H1 (cell line): ENCODE data around the gene SMIM44. TPM values are rescaled to one million over a fixed set of nuclear protein-coding genes. Genes with fewer than 3 reads are reported as not detected.
"Not testable (repeated sequence)": the region's sequence is repeated elsewhere in the genome, so short reads cannot be mapped to it uniquely, and the experiment has no call there.

Experiments
- CTCF ChIA-PET: fragments of 300-600 bp; sonication (Branson Sonifier 250); formaldehyde crosslinking; loops from one replicate; lab custom pipeline; 2021; ENCODE audit not compliant: partially characterized antibody; lab: Charles Lee
- POLR2A ChIA-PET: fragments of 300-600 bp; sonication (Branson Sonifier 250); formaldehyde crosslinking; loops from one replicate; lab custom pipeline; 2021; ENCODE audit warnings: inconsistent platforms; ENCODE audit not compliant: partially characterized antibody; lab: Charles Lee
- DNase-seq, 2 experiments: peaks; one replicate each; pipeline versions ENCODE4 v3.0.0 to v3.0.0-alpha.2; 2010 to 2022; ENCODE audit warnings: low spot score in 2 of 2, low read depth in 1 of 2, mixed read lengths in 1 of 2
- FAIRE-seq: peaks from 2 replicates; lab custom pipeline; 2011; peaks lifted over from hg19 to GRCh38; lab: Jason Lieb, UNC
- H2AFZ ChIP-seq: 2 replicates; pipeline ENCODE4 v1.8.1; 2012; ENCODE audit warnings: low read length, inconsistent platforms
- H2AK5ac ChIP-seq: 2 replicates; pipeline ENCODE4 v1.6.1; 2013; ENCODE audit warnings: low read depth, low read length
- H2BK120ac ChIP-seq: replicated peaks from 2 replicates; pipeline ENCODE3; 2013; ENCODE audit warnings: low read depth, low read length, inconsistent platforms
- H2BK12ac ChIP-seq: 2 replicates; pipeline ENCODE4 v1.6.1; 2013; ENCODE audit warnings: low read depth, low read length
- H2BK15ac ChIP-seq: 2 replicates; pipeline ENCODE4 v1.6.1; 2013; ENCODE audit warnings: low read length
- H2BK20ac ChIP-seq: 2 replicates; pipeline ENCODE4 v1.6.1; 2013; ENCODE audit warnings: low read length
- H2BK5ac ChIP-seq: 2 replicates; pipeline ENCODE4 v1.6.1; 2013; ENCODE audit warnings: low read depth, low read length
- H3K14ac ChIP-seq: 2 replicates; pipeline ENCODE4 v1.6.1; 2013; ENCODE audit warnings: inconsistent platforms; ENCODE audit not compliant: insufficient read length
- H3K18ac ChIP-seq: 2 replicates; pipeline ENCODE4 v1.6.1; 2013; ENCODE audit warnings: low read length; ENCODE audit errors: extremely low read depth
- H3K23ac ChIP-seq: 2 replicates; pipeline ENCODE4 v1.6.1; 2013; ENCODE audit warnings: inconsistent platforms; ENCODE audit not compliant: insufficient read length
- H3K23me2 ChIP-seq: 2 replicates; pipeline ENCODE4 v1.6.1; 2013; ENCODE audit warnings: low read depth, low read length
- H3K27ac ChIP-seq: 2 replicates; pipeline ENCODE4 v1.6.1; 2011; ENCODE audit warnings: low read depth, low read length, inconsistent platforms
- H3K27me3 ChIP-seq, 4 experiments: replicated peaks in 1 of 4; 1 replicate in 1 of 4; 2 replicates in 3 of 4; pipeline versions ENCODE4 v1.6.1 to v1.8.1; 2011 to 2013; ENCODE audit warnings: low read length in 3 of 4, mild to moderate bottlenecking in 3 of 4, inconsistent platforms in 2 of 4, mixed read lengths in 2 of 4, moderate library complexity in 1 of 4; ENCODE audit not compliant: control insufficient read depth in 3 of 4, insufficient read depth in 3 of 4; ENCODE audit errors: extremely low read depth in 1 of 4
- H3K36me3 ChIP-seq, 4 experiments: 2 replicates each; pipeline versions ENCODE4 v1.6.1 to v1.8.1; 2011 to 2013; ENCODE audit warnings: mild to moderate bottlenecking in 4 of 4, low read length in 3 of 4, moderate library complexity in 2 of 4, control low read depth in 1 of 4, inconsistent platforms in 1 of 4; ENCODE audit not compliant: insufficient read depth in 4 of 4, control insufficient read depth in 2 of 4
- H3K4ac ChIP-seq: replicated peaks from 2 replicates; pipeline ENCODE3; 2013; ENCODE audit warnings: low read length, low read depth, mixed read lengths, inconsistent platforms; ENCODE audit not compliant: insufficient read length
- H3K4me1 ChIP-seq, 4 experiments: replicated peaks in 1 of 4; 1 replicate in 1 of 4; 2 replicates in 3 of 4; pipeline versions ENCODE4 v1.6.1 to v1.8.1; 2011 to 2013; ENCODE audit warnings: low read length in 3 of 4, inconsistent platforms in 2 of 4, mixed read lengths in 1 of 4; ENCODE audit not compliant: insufficient read depth in 4 of 4, control insufficient read depth in 3 of 4
- H3K4me2 ChIP-seq, 2 experiments: 2 replicates each; pipeline versions ENCODE4 v1.6.1 to v1.8.1; 2011 to 2013; ENCODE audit warnings: low read depth in 2 of 2, low read length in 2 of 2, control low read depth in 1 of 2, inconsistent platforms in 1 of 2, mild to moderate bottlenecking in 1 of 2; ENCODE audit not compliant: insufficient read depth in 1 of 2
- H3K4me3 ChIP-seq, 4 experiments: fragments of 200-600, 300-600 bp in 1 of 4; sonication (generic), shearing (Covaris generic), sonication (Bioruptor Twin) in 1 of 4; 2 replicates each; pipeline versions ENCODE4 v1.5.1 to v1.8.1; 2011 to 2016; ENCODE audit warnings: low read length in 4 of 4, low read depth in 3 of 4, control low read depth in 2 of 4, inconsistent platforms in 2 of 4, mild to moderate bottlenecking in 2 of 4, mixed read lengths in 1 of 4, moderate library complexity in 1 of 4; ENCODE audit not compliant: insufficient read depth in 2 of 4; ENCODE audit errors: extremely low read depth in 1 of 4
- H3K56ac ChIP-seq: replicated peaks from 2 replicates; pipeline ENCODE3; 2013; ENCODE audit warnings: low read depth, mild to moderate bottlenecking, mixed read lengths, low read length, inconsistent platforms; ENCODE audit not compliant: insufficient read length
- H3K79me1 ChIP-seq: 2 replicates; pipeline ENCODE4 v1.6.1; 2013; ENCODE audit warnings: low read depth, low read length, control low read depth
- H3K79me2 ChIP-seq, 2 experiments: 2 replicates each; pipeline versions ENCODE4 v1.6.1 to v1.8.1; 2012 to 2013; ENCODE audit warnings: low read length in 2 of 2, mild to moderate bottlenecking in 2 of 2, inconsistent platforms in 1 of 2; ENCODE audit not compliant: insufficient read depth in 2 of 2, control insufficient read depth in 1 of 2
- H3K9ac ChIP-seq, 4 experiments: replicated peaks in 1 of 4; 1 replicate in 1 of 4; 2 replicates in 3 of 4; pipeline versions ENCODE4 v1.6.1 to v1.8.1; 2011 to 2013; ENCODE audit warnings: low read depth in 3 of 4, low read length in 3 of 4, control low read depth in 2 of 4, mild to moderate bottlenecking in 2 of 4, moderate library complexity in 2 of 4, inconsistent platforms in 1 of 4; ENCODE audit errors: extremely low read depth in 1 of 4
- H3K9me3 ChIP-seq, 2 experiments: 2 replicates each; pipeline versions ENCODE4 v1.6.1 to v1.8.1; 2012 to 2013; ENCODE audit warnings: mild to moderate bottlenecking in 2 of 2, moderate library complexity in 2 of 2, control low read depth in 1 of 2, inconsistent platforms in 1 of 2, low read depth in 1 of 2, low read length in 1 of 2, mixed read lengths in 1 of 2; ENCODE audit not compliant: insufficient read depth in 2 of 2
- H4K20me1 ChIP-seq, 2 experiments: replicated peaks in 1 of 2; 2 replicates each; pipeline versions ENCODE3 to v1.8.1; 2011 to 2013; ENCODE audit warnings: inconsistent platforms in 2 of 2, low read length in 2 of 2, mild to moderate bottlenecking in 1 of 2; ENCODE audit not compliant: insufficient read depth in 2 of 2, control insufficient read depth in 1 of 2
- H4K5ac ChIP-seq: 2 replicates; pipeline ENCODE4 v1.6.1; 2013; ENCODE audit warnings: low read length, low read depth, mixed read lengths, inconsistent platforms; ENCODE audit not compliant: insufficient read length
- H4K8ac ChIP-seq: 2 replicates; pipeline ENCODE4 v1.8.0; 2013; ENCODE audit warnings: mild to moderate bottlenecking, moderate library complexity, low read length, inconsistent platforms; ENCODE audit not compliant: insufficient read depth; ENCODE audit errors: extremely low read depth
- H4K91ac ChIP-seq: replicated peaks from 2 replicates; pipeline ENCODE3; 2013; ENCODE audit warnings: low read length, mixed read lengths, inconsistent platforms; ENCODE audit not compliant: insufficient read length
- WGBS, 2 experiments: shearing (Covaris generic) in 1 of 2; methylation state at CpG; one replicate each; pipeline versions ENCODE4 v1.1.6 to v1.1.7; 2013 to 2015; ENCODE audit warnings: low lambda C conversion rate in 2 of 2, mixed read lengths in 2 of 2, inconsistent platforms in 1 of 2, low coverage in 1 of 2, missing lambda C conversion rate in 1 of 2; ENCODE audit not compliant: insufficient replicate concordance in 2 of 2, insufficient coverage in 1 of 2, insufficient read length in 1 of 2; ENCODE audit errors: extremely low coverage in 1 of 2, missing lambda C conversion rate in 1 of 2; 5-methylcytosine and 5-hydroxymethylcytosine counted together
- polyA plus RNA-seq, 7 experiments: library from polyadenylated mRNA; depleted of rRNA in 3 of 7; stranded (reverse) in 5 of 7; unstranded in 2 of 7; fragments of >200 nt in 5 of 7; fragments of 200-250 nt in 2 of 7; gene quantifications; 1 replicate in 5 of 7; 2 replicates in 1 of 7; 4 replicates in 1 of 7; pipeline versions ENCODE4 v1.2.1 to v1.2.3, GENCODE V29; 2011 to 2013; ENCODE audit warnings: missing spikeins in 2 of 7, mixed read lengths in 2 of 7
- total RNA-seq: library from RNA; stranded (reverse); fragmentation: NEBNext Ultra II Directional; extraction: Animal tissue kit (Norgen Biotek cat#: 25700); gene quantifications from 2 replicates; pipeline ENCODE4 v1.2.1, GENCODE V29; 2021

SMIM44 gene
- total and polyA plus RNA-seq, 2 of the 8 experiments (the other 6 are each of a cell fraction or from before 2014, with no cell fraction given) = not detected

DNA sequence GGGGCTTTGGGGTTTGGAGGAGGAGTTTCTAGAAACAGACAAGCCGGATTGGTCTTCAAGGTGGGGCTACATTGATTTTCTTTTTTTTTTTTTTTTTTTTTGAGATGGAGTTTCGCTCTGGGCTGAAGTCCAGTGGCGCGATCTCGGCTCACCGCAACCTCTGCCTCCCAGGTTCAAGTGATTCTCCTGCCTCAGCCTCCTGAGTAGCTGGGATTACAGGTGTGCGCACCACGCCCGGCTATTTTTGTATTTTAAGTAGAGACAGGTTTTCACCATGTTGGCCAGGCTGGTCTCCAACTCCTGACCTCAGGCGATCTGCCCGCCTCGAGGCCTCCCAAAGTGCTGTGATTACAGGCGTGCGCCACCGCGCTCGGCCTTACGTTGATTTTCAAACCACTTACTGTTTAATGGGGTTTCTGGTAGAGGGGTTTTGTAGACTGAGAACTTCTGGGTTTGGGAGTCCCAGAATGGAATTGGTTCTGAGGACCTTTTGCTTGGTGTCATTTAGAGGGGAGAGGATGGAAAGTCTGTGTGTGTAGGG lies 24.9 kb upstream of the SMIM44 start:
- H3K14ac ChIP-seq, H3K27ac ChIP-seq, H4K8ac ChIP-seq, H3K18ac ChIP-seq, H3K27me3 ChIP-seq, H2BK120ac ChIP-seq, H3K4me1 ChIP-seq, H2BK12ac ChIP-seq, H2AFZ ChIP-seq, H4K91ac ChIP-seq, H3K9me3 ChIP-seq, H4K5ac ChIP-seq, FAIRE-seq, CTCF ChIA-PET, H3K9ac ChIP-seq, H2BK20ac ChIP-seq, DNase-seq, H2AK5ac ChIP-seq, H2BK15ac ChIP-seq, H2BK5ac ChIP-seq, H3K36me3 ChIP-seq, H3K23ac ChIP-seq, H3K56ac ChIP-seq: not testable (repeated sequence)
- H3K23me2 ChIP-seq = peaks cover 18% of the 10 kb centered on the region
- peak overlapping the region; percentile 38 for H3K4ac ChIP-seq
- peak overlapping the region in 1 of 4 experiments; percentile 98; a peak in 2 of 8 replicates for H3K4me3 ChIP-seq
- peaks cover 29% of the 10 kb centered on the region for H3K79me1 ChIP-seq
- POLR2A ChIA-PET = interaction anchor here (0.6 kb wide), 1 partner anchor 39 kb away, joined by 3 read pairs; no protein-coding TSS in a partner anchor
- H3K4me2 ChIP-seq = peak overlapping the region; percentile 95 to 99; a peak in 3 of 4 replicates
- WGBS, 2 experiments = 72% methylated on average over 16 of the region's 18 CpGs; no CpG with 5 or more reads in 1 of the 2 experiments
- H4K20me1 ChIP-seq = peaks cover 19 to 34% of the 10 kb centered on the region in 2 experiments
- H3K79me2 ChIP-seq = peaks cover 0 to 47% of the 10 kb centered on the region in 2 experiments; a peak in 2 of 4 replicates
